ENCODE data around the gene HS3ST3A1.

DNA sequence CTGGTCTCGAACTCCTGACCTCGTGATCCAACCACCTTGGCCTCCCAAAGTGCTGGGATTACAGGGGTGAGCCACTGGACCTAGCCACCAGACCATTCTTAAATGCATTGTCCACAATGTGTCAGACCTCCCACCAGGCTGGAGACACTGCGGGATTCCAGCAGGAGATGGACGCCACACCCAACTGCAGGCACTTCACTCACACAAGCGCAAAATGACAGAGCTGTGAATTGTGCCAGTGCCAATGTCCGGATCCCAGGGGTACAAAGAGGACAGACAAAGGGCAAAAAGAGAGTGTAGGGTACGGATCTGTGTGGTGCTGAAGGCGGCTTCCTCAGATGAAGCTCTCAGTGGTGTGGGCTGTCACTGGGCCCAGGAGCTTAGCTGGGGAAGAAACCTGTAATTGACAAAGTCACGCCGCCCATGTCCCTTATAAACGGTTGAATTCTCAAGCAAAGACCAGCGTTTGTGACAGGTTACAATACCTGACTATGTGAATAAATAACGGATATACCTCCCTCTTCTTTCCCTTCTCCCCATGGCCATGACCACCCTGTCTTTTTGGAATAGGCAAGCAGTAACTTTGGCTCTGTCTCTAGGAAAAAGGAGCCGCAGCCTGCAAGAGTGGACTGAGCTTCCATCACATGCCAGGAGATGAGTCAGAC is 40.0 kb downstream of the HS3ST3A1 start:
- TF ChIP-seq, protein P1, sequence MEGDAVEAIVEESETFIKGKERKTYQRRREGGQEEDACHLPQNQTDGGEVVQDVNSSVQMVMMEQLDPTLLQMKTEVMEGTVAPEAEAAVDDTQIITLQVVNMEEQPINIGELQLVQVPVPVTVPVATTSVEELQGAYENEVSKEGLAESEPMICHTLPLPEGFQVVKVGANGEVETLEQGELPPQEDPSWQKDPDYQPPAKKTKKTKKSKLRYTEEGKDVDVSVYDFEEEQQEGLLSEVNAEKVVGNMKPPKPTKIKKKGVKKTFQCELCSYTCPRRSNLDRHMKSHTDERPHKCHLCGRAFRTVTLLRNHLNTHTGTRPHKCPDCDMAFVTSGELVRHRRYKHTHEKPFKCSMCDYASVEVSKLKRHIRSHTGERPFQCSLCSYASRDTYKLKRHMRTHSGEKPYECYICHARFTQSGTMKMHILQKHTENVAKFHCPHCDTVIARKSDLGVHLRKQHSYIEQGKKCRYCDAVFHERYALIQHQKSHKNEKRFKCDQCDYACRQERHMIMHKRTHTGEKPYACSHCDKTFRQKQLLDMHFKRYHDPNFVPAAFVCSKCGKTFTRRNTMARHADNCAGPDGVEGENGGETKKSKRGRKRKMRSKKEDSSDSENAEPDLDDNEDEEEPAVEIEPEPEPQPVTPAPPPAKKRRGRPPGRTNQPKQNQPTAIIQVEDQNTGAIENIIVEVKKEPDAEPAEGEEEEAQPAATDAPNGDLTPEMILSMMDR (IDR thresholded peaks at IDR 0.05) = no peak
- TF ChIP-seq POLR2A (IDR thresholded peaks at IDR 0.05) = no peak
